A549 (cell line): ENCODE measurements around the gene TSPAN16. TPM values are rescaled to one million over a fixed set of nuclear protein-coding genes. Genes with fewer than 3 reads are reported as not detected.

Experiments used
- ATAC-seq, 2 experiments: fragments of 200-7000 bp in 1 of 2; fragments of >200 bp in 1 of 2; cut with Nextera tagmentation in 1 of 2; cut with Tn5 transposase in 1 of 2; 3 replicates each; pipeline versions ENCODE4 v1.8.0 to v1.9.1; 2018 to 2020; ENCODE audit warnings: mild to moderate bottlenecking in 1 of 2, moderate library complexity in 1 of 2
- CTCF ChIA-PET: fragments of 300-600 bp; sonication (Branson Sonifier 250); formaldehyde crosslinking; extraction: SDS; loops from one replicate; lab custom pipeline; 2021; ENCODE audit warnings: antibody characterized with exemption, inconsistent platforms; lab: Yijun Ruan, JAX
- POLR2A ChIA-PET: fragments of 350-600 bp; formaldehyde crosslinking; extraction: SDS; loops from one replicate; lab custom pipeline; 2021; ENCODE audit warnings: antibody characterized with exemption, inconsistent platforms; lab: Yijun Ruan, JAX
- DNase-seq, 2 experiments: peaks; one replicate each; pipeline versions ENCODE4 v3.0.0 to v3.0.0-alpha.2; 2011 to 2016; ENCODE audit warnings: low read depth in 1 of 2, low spot score in 1 of 2
- FAIRE-seq: peaks from 2 replicates; lab custom pipeline; 2011; peaks lifted over from hg19 to GRCh38; lab: Jason Lieb, UNC
- H3K27ac ChIP-seq, 2 experiments: fragments of >200 bp; sonication (Bioruptor Twin); formaldehyde crosslinking; 3 replicates each; pipeline ENCODE4 v1.5.1; 2016 to 2017
- H3K4me1 ChIP-seq: fragments of >200 bp; sonication (Bioruptor Twin); formaldehyde crosslinking; 3 replicates; pipeline ENCODE4 v1.6.1; 2016
- H3K4me2 ChIP-seq: fragments of >200 bp; sonication (Bioruptor Twin); formaldehyde crosslinking; 3 replicates; pipeline ENCODE4 v1.6.1; 2016
- H3K4me3 ChIP-seq: fragments of >200 bp; sonication (Bioruptor Twin); formaldehyde crosslinking; 3 replicates; pipeline ENCODE4 v1.5.1; 2016
- H3K9me3 ChIP-seq: fragments of >200 bp; sonication (Bioruptor Twin); formaldehyde crosslinking; 3 replicates; pipeline ENCODE4 v1.6.1; 2016
- BHLHE40 ChIP-seq: IDR thresholded peaks from 2 replicates; pipeline ENCODE4 v1.6.1; 2012; ENCODE audit warnings: low read depth, low read length, inconsistent platforms
- CBX2 ChIP-seq: fragments of 200-600 bp; sonication (generic); IDR thresholded peaks from 2 replicates; pipeline ENCODE4 v1.6.1; 2016; ENCODE audit warnings: low read depth, mild to moderate bottlenecking, borderline replicate concordance
- CBX8 ChIP-seq: fragments of 200-600 bp; sonication (generic); IDR thresholded peaks from 2 replicates; pipeline ENCODE4 v1.6.1; 2016
- CEBPB ChIP-seq, 2 experiments: fragments of >200 bp in 1 of 2; sonication (Bioruptor Twin) in 1 of 2; formaldehyde crosslinking in 1 of 2; IDR thresholded peaks; 2 replicates each; pipeline ENCODE4 v1.6.1; 2012 to 2016
- EHF ChIP-seq: fragments of 250-450 bp; sonication (Bioruptor Pico); IDR thresholded peaks from 2 replicates; pipeline ENCODE4 v1.5.0; 2020; ENCODE audit warnings: mild to moderate bottlenecking
- EP300 ChIP-seq, 2 experiments: fragments of >200 bp; sonication (Bioruptor Twin); formaldehyde crosslinking; IDR thresholded peaks; 2 replicates in 1 of 2; 3 replicates in 1 of 2; pipeline ENCODE4 v1.6.1; 2016 to 2017
- ESRRA ChIP-seq: fragments of 150-350 bp; IDR thresholded peaks from 2 replicates; pipeline ENCODE4 v1.6.1; 2014; ENCODE audit warnings: mild to moderate bottlenecking, low read length, borderline replicate concordance
- FOXS1 ChIP-seq: fragments of 250-450 bp; sonication (Bioruptor Pico); IDR thresholded peaks from 2 replicates; pipeline ENCODE4 v1.5.0; 2020; ENCODE audit warnings: mild to moderate bottlenecking, moderate library complexity
- HOXA7 ChIP-seq: fragments of 250-450 bp; sonication (Bioruptor Pico); IDR thresholded peaks from 2 replicates; pipeline ENCODE4 v1.5.0; 2020; ENCODE audit warnings: mild to moderate bottlenecking, moderate library complexity
- JUN ChIP-seq, 2 experiments: fragments of >200 bp; sonication (Bioruptor Twin); formaldehyde crosslinking; IDR thresholded peaks; 2 replicates in 1 of 2; 3 replicates in 1 of 2; pipeline ENCODE4 v1.6.1; 2016 to 2017
- JUNB ChIP-seq: fragments of >200 bp; sonication (Bioruptor Twin); formaldehyde crosslinking; IDR thresholded peaks from 2 replicates; pipeline ENCODE4 v1.6.1; 2016
- KDM1A ChIP-seq: fragments of 200-600 bp; sonication (generic); IDR thresholded peaks from 2 replicates; pipeline ENCODE4 v1.6.1; 2016; ENCODE audit warnings: low read depth, mild to moderate bottlenecking
- MYC ChIP-seq: IDR thresholded peaks from 2 replicates; pipeline ENCODE4 v1.6.1; 2012; ENCODE audit warnings: mild to moderate bottlenecking, inconsistent platforms, low read length, improper control_type of control experiment, borderline replicate concordance
- NPAS2 ChIP-seq: fragments of 250-450 bp; sonication (Bioruptor Pico); IDR thresholded peaks from 2 replicates; pipeline ENCODE4 v1.8.0; 2022; ENCODE audit warnings: mild to moderate bottlenecking, moderate library complexity, borderline replicate concordance
- RFX5 ChIP-seq: fragments of 450-650 bp; IDR thresholded peaks from 2 replicates; pipeline ENCODE4 v1.7.1; 2014; ENCODE audit warnings: antibody characterized with exemption, mild to moderate bottlenecking, moderate library complexity
- TFCP2L1 ChIP-seq: fragments of 250-450 bp; sonication (Bioruptor Pico); IDR thresholded peaks from 2 replicates; pipeline ENCODE4 v1.5.0; 2021; ENCODE audit warnings: mild to moderate bottlenecking
- TP53 ChIP-seq: fragments of 250-450 bp; sonication (Bioruptor Pico); IDR thresholded peaks from 2 replicates; pipeline ENCODE4 v1.5.0; 2021; ENCODE audit warnings: mild to moderate bottlenecking, moderate library complexity
- ZFP36 ChIP-seq: fragments of 450-650 bp; IDR thresholded peaks from 2 replicates; pipeline ENCODE4 v1.6.1; 2014; ENCODE audit warnings: borderline replicate concordance; ENCODE audit not compliant: partially characterized antibody
- WGBS: methylation state at CpG from one replicate; pipeline ENCODE4 v1.1.6; 2017; ENCODE audit errors: missing lambda C conversion rate; 5-methylcytosine and 5-hydroxymethylcytosine counted together
- polyA plus RNA-seq, 4 experiments: library from polyadenylated mRNA; depleted of rRNA in 3 of 4; stranded (reverse); fragments of >200 nt; fragmentation: RNase III in 1 of 4; extraction: RNeasy Plus Mini Kit Qiagen cat#74134 plus additional on column Dnase treatment in 1 of 4; gene quantifications; 2 replicates in 3 of 4; 3 replicates in 1 of 4; pipeline ENCODE4 v1.2.3, GENCODE V29; 2011 to 2017
- TF ChIP-seq, protein P1 (sequence below): IDR thresholded peaks from 2 replicates; pipeline ENCODE4 v1.6.1; 2012
- TF ChIP-seq, protein P2 (sequence below): fragments of 250-450 bp; sonication (Bioruptor Pico); IDR thresholded peaks from 2 replicates; pipeline ENCODE4 v1.5.0; 2020; ENCODE audit warnings: low read depth, mild to moderate bottlenecking, moderate library complexity

TSPAN16 gene
- polyA plus RNA-seq, 2 of the 4 experiments (the other 2 are of a cell fraction) = not detected

GRCh38 chr19:11274533-11275086 lies 21.4 kb upstream of the TSPAN16 start:
- DNase-seq = no peak
- TF ChIP-seq CBX2 (no peak), BHLHE40 (no peak)
- FAIRE-seq = no peak
- no peak for ATAC-seq
- 72% methylated on average over 4 of the region's 4 CpGs for WGBS
- no peak overlapping the region for H3K4me3 ChIP-seq
- ChIA-PET POLR2A (no interaction called here), CTCF (interaction anchor here (1.1 to 1.3 kb wide), 2 partner anchors 8 to 31 kb away, joined by 5 to 6 read pairs; no protein-coding TSS in a partner anchor)
- no peak overlapping the region; a peak in 1 of 6 replicates for H3K27ac ChIP-seq
- H3K4me1 ChIP-seq = no peaks in the 10 kb centered on the region
- no peaks in the 10 kb centered on the region for H3K9me3 ChIP-seq
- H3K4me2 ChIP-seq = no peak overlapping the region

- H3K27ac ChIP-seq = no peak overlapping the region
- no peak for ATAC-seq
- FAIRE-seq = no peak
- no peak for DNase-seq
- no peak overlapping the region for H3K4me3 ChIP-seq
- H3K9me3 ChIP-seq = no peaks in the 10 kb centered on the region
- POLR2A ChIA-PET = no interaction called here
- no peaks in the 10 kb centered on the region for H3K4me1 ChIP-seq
- CTCF ChIA-PET = interaction anchor here (0.6 to 1.4 kb wide), 5 partner anchors 11 to 842 kb away, joined by 3 to 7 read pairs (median 4); no protein-coding TSS in a partner anchor
- no peak overlapping the region for H3K4me2 ChIP-seq
- WGBS = 54% methylated on average over 6 of the region's 6 CpGs
- TF ChIP-seq JUN (IDR thresholded peaks at IDR 0.05) (no peak), CBX8 (no peak), FOXS1 (CRISPR knock-in tag) (no peak), ESRRA (no peak), NPAS2 (CRISPR knock-in tag) (no peak), EHF (CRISPR knock-in tag) (no peak), ZFP36 (no peak), CBX2 (no peak), KDM1A (no peak), RFX5 (no peak), MYC (no peak), BHLHE40 (no peak)
- TF ChIP-seq, protein P1, sequence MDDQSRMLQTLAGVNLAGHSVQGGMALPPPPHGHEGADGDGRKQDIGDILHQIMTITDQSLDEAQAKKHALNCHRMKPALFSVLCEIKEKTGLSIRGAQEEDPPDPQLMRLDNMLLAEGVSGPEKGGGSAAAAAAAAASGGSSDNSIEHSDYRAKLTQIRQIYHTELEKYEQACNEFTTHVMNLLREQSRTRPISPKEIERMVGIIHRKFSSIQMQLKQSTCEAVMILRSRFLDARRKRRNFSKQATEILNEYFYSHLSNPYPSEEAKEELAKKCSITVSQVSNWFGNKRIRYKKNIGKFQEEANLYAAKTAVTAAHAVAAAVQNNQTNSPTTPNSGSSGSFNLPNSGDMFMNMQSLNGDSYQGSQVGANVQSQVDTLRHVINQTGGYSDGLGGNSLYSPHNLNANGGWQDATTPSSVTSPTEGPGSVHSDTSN = no peak
- TF ChIP-seq, protein P2, sequence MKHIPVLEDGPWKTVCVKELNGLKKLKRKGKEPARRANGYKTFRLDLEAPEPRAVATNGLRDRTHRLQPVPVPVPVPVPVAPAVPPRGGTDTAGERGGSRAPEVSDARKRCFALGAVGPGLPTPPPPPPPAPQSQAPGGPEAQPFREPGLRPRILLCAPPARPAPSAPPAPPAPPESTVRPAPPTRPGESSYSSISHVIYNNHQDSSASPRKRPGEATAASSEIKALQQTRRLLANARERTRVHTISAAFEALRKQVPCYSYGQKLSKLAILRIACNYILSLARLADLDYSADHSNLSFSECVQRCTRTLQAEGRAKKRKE = no peak
Observed at GRCh38 chr19:11278670-11279069, 17.3 kb upstream of the TSPAN16 start.

- Histone ChIP-seq H3K27ac (no peak overlapping the region), H3K9me3 (no peaks in the 10 kb centered on the region), H3K4me2 (no peak overlapping the region), H3K4me1 (no peaks in the 10 kb centered on the region), H3K4me3 (no peak overlapping the region)
- POLR2A ChIA-PET = no interaction called here
- CTCF ChIA-PET = interaction anchor here (0.6 to 1.4 kb wide), 3 partner anchors 13 to 216 kb away, joined by 3 to 4 read pairs (median 3); no protein-coding TSS in a partner anchor
- 69% methylated on average over 5 of the region's 5 CpGs for WGBS
- FAIRE-seq (no peak), ATAC-seq (no peak), DNase-seq (no peak)
- TF ChIP-seq TFCP2L1 (CRISPR knock-in tag) (no peak), TP53 (no peak), JUN (IDR thresholded peaks at IDR 0.05) (no peak), HOXA7 (CRISPR knock-in tag) (no peak), CBX2 (no peak), JUNB (no peak), CEBPB (IDR thresholded peaks at IDR 0.05) (no peak), EP300 (IDR thresholded peaks at IDR 0.05) (no peak), EHF (CRISPR knock-in tag) (no peak)
Observed at GRCh38 chr19:11279505-11280236, 16.3 kb upstream of the TSPAN16 start.
